ENCODE results near the gene LCA5. TPM values are rescaled to one million over a fixed set of nuclear protein-coding genes. Genes with fewer than 3 reads are reported as not detected.
"Not testable (repeated sequence)": the region's sequence is repeated elsewhere in the genome, so short reads cannot be mapped to it uniquely, and the experiment has no call there.

LCA5 gene
- 1.5 and 1.7 TPM in 2 replicates for total RNA-seq

GRCh38 chr6:79536954-79537747 lies at the start of gene LCA5:
Gene LCA5, minus strand, starts transcription at chr6:79537430. Its CDS starts 18,536 bp downstream, at chr6:79518894.
- DNase-seq (ENCODE audit: low read depth), result peak; percentile 86
- peak within 1 kb of the TSS; percentile 76 for H3K4me3 ChIP-seq (ENCODE audit: low read depth, low read length)
- no peak for TF ChIP-seq CTCF (conservative IDR thresholded peaks at IDR 0.05; ENCODE audit: low read depth, low read length)

GRCh38 chr6:79586548-79586947 lies 49.3 kb upstream of the LCA5 start:
- peak; percentile 64 for TF ChIP-seq CTCF (conservative IDR thresholded peaks at IDR 0.05; ENCODE audit: low read depth, low read length)
- DNase-seq (ENCODE audit: low read depth), result no peak

GRCh38 chr6:79584332-79584731 lies 47.1 kb upstream of the LCA5 start:
- DNase-seq (ENCODE audit: low read depth), result no peak
- TF ChIP-seq CTCF (conservative IDR thresholded peaks at IDR 0.05; ENCODE audit: low read depth, low read length), result no peak
- no peak overlapping the region for H3K4me3 ChIP-seq (ENCODE audit: low read depth, low read length)

More at GRCh38 chr6:79586548-79586947, 49.3 kb upstream of the LCA5 start:
- H3K4me3 ChIP-seq (ENCODE audit: low read depth, low read length), result no peak overlapping the region

- DNase-seq (ENCODE audit: low read depth); H3K4me3 ChIP-seq (ENCODE audit: low read depth, low read length): not testable (repeated sequence)
These were observed 40.7 kb upstream of the LCA5 start for GRCh38 chr6:79577926-79578325.

- H3K4me3 ChIP-seq (ENCODE audit: low read depth, low read length), result no peak overlapping the region
- no peak for TF ChIP-seq CTCF (conservative IDR thresholded peaks at IDR 0.05; ENCODE audit: low read depth, low read length)
- no peak for DNase-seq (ENCODE audit: low read depth)
These were observed 37.5 kb upstream of the LCA5 start for GRCh38 chr6:79574630-79575225.

- DNase-seq (ENCODE audit: low read depth), result no peak
- H3K4me3 ChIP-seq (ENCODE audit: low read depth, low read length), result no peak overlapping the region
- no peak for TF ChIP-seq CTCF (conservative IDR thresholded peaks at IDR 0.05; ENCODE audit: low read depth, low read length)
These were observed 36.9 kb upstream of the LCA5 start for GRCh38 chr6:79574174-79574573.

GRCh38 chr6:79571030-79571367 lies 33.8 kb upstream of the LCA5 start:
- no peak overlapping the region for H3K4me3 ChIP-seq (ENCODE audit: low read depth, low read length)
- DNase-seq (ENCODE audit: low read depth), result no peak
- TF ChIP-seq CTCF (conservative IDR thresholded peaks at IDR 0.05; ENCODE audit: low read depth, low read length), result no peak
